Activated B cell treated with CpG ODN at 0.5 μM for 24 hours (primary cell): Measurements from ENCODE around the gene ROM1. TPM values are rescaled to one million over a fixed set of nuclear protein-coding genes. Genes with fewer than 3 reads are reported as not detected.

Source experiments
- ATAC-seq: fragments of 200-7000 bp; cut with Tn5 transposase; one replicate; pipeline ENCODE4 v1.10.0; 2021; ENCODE audit warnings: low read depth, mild to moderate bottlenecking, moderate library complexity
- CTCF ChIA-PET: fragments of 350-600 bp; sonication (Branson Sonifier 250); formaldehyde crosslinking; loops from one replicate; lab custom pipeline; 2021; ENCODE audit warnings: antibody characterized with exemption; lab: Charles Lee
- POLR2A ChIA-PET: fragments of 350-600 bp; sonication (Branson Sonifier 250); formaldehyde crosslinking; loops from one replicate; lab custom pipeline; 2021; ENCODE audit warnings: antibody characterized with exemption; lab: Charles Lee
- DNase-seq: peaks from one replicate; pipeline ENCODE4 v3.0.0; 2022
- H3K27ac Mint-ChIP-seq: one replicate; pipeline ENCODE4 v1.8.0; 2020; ENCODE audit warnings: mixed read lengths
- H3K27me3 Mint-ChIP-seq: one replicate; pipeline ENCODE4 v1.8.0; 2021; ENCODE audit warnings: mixed read lengths
- H3K36me3 Mint-ChIP-seq: one replicate; pipeline ENCODE4 v1.8.0; 2021; ENCODE audit warnings: low read depth, mixed read lengths
- H3K4me1 Mint-ChIP-seq: one replicate; pipeline ENCODE4 v1.8.0; 2021; ENCODE audit warnings: mixed read lengths
- H3K4me3 Mint-ChIP-seq: one replicate; pipeline ENCODE4 v1.8.0; 2020; ENCODE audit warnings: mild to moderate bottlenecking, mixed read lengths
- H3K9me3 Mint-ChIP-seq: one replicate; pipeline ENCODE4 v1.8.0; 2020; ENCODE audit warnings: mixed read lengths
- CTCF ChIP-seq: fragments of 200-600 bp; IDR thresholded peaks from one replicate; pipeline ENCODE4 v1.8.0; 2022; ENCODE audit warnings: antibody characterized with exemption, mild to moderate bottlenecking
- intact Hi-C: fragments of 100-400 bp; cut with micrococcal nuclease; formaldehyde crosslinking; loops from one replicate; pipeline ENCODE4 v1.15.1; 2024
- total RNA-seq: library from RNA; stranded (reverse); gene quantifications from 2 replicates; pipeline ENCODE4 v1.2.3, GENCODE V29; 2022

The ROM1 gene
- total RNA-seq, 1 donor from 2014 or later = 0.89 TPM

GRCh38 chr11:62664405-62665074 is 51.5 kb downstream of the ROM1 start:
- ChIA-PET POLR2A (interaction anchor here (0.6 to 12.8 kb wide), 55 partner anchors 11 to 1653 kb away, joined by 3 to 400 read pairs (median 7); partner anchors contain the start of genes B3GAT3, BSCL2, COX8A and EEF1G), CTCF (interaction anchor here (0.8 to 2.1 kb wide), 11 partner anchors 10 to 240 kb away, joined by 3 to 12 read pairs (median 4); partner anchors contain the start of genes INTS5, SLC3A2 and TUT1)
- DNase-seq (no peak), ATAC-seq (peak; percentile 43)
- peaks cover 48% of the 10 kb centered on the region for H3K36me3 Mint-ChIP-seq
- peak overlapping the region; percentile 88 for H3K27ac Mint-ChIP-seq
- intact Hi-C loops = loop anchor here (1.0 to 2.0 kb wide), 9 partner anchors 11 to 217 kb away; partner anchors contain the start of genes EML3, GANAB, INTS5 and TMEM179B
- TF ChIP-seq CTCF = no peak
- H3K4me1 Mint-ChIP-seq = peaks cover 40% of the 10 kb centered on the region
- H3K9me3 Mint-ChIP-seq = no peaks in the 10 kb centered on the region
- peak overlapping the region; percentile 97 for H3K4me3 Mint-ChIP-seq
- H3K27me3 Mint-ChIP-seq = no peaks in the 10 kb centered on the region

Other genes with a start within 250 kb of the ROM1 start
- gene SCGB1A1, start 194.2 kb upstream of the ROM1 start, total RNA-seq = not detected in 2 replicates
- 246 and 248 TPM in 2 replicates for gene AHNAK, start 66.5 kb upstream of the ROM1 start, total RNA-seq
- gene EEF1G, start 39.4 kb upstream of the ROM1 start, total RNA-seq = 2,373 and 2,524 TPM in 2 replicates
- 27.8 and 30.9 TPM in 2 replicates for gene TUT1, start 21.7 kb upstream of the ROM1 start, total RNA-seq
- gene MTA2, start 11.4 kb upstream of the ROM1 start, total RNA-seq = 170 and 175 TPM in 2 replicates
- gene EML3, start 482 bp upstream of the ROM1 start, total RNA-seq = 115 and 128 TPM in 2 replicates
- gene B3GAT3, start 8.7 kb downstream of the ROM1 start, total RNA-seq = 48.8 and 56.6 TPM in 2 replicates
- gene GANAB, start 33.4 kb downstream of the ROM1 start, total RNA-seq = 187 and 189 TPM in 2 replicates
- 24.9 and 27.6 TPM in 2 replicates for gene INTS5, start 40.0 kb downstream of the ROM1 start, total RNA-seq
- 107 and 120 TPM in 2 replicates for gene C11orf98, start 52.0 kb downstream of the ROM1 start, total RNA-seq
- 50.5 and 52.1 TPM in 2 replicates for gene CSKMT, start 52.1 kb downstream of the ROM1 start, total RNA-seq
- gene UQCC3, start 58.4 kb downstream of the ROM1 start, total RNA-seq = 8.3 and 9.4 TPM in 2 replicates
- gene LBHD1, start 59.0 kb downstream of the ROM1 start, total RNA-seq = 19.1 and 24.9 TPM in 2 replicates
- gene UBXN1, start 65.8 kb downstream of the ROM1 start, total RNA-seq = 204 and 205 TPM in 2 replicates
- 0.13 and 0.17 TPM in 2 replicates for gene LRRN4CL, start 76.3 kb downstream of the ROM1 start, total RNA-seq
- gene BSCL2, start 94.2 kb downstream of the ROM1 start, total RNA-seq = 18.6 and 27.8 TPM in 2 replicates
- gene GNG3, start 94.4 kb downstream of the ROM1 start, total RNA-seq = 1.8 and 2.7 TPM in 2 replicates
- gene HNRNPUL2, start 114.2 kb downstream of the ROM1 start, total RNA-seq = 58.2 and 63.9 TPM in 2 replicates
- gene TTC9C, start 115.2 kb downstream of the ROM1 start, total RNA-seq = 35.5 and 44.0 TPM in 2 replicates
- 17.6 and 19.9 TPM in 2 replicates for gene ZBTB3, start 140.9 kb downstream of the ROM1 start, total RNA-seq
- 109 and 116 TPM in 2 replicates for gene POLR2G, start 148.3 kb downstream of the ROM1 start, total RNA-seq
- gene TAF6L, start 158.1 kb downstream of the ROM1 start, total RNA-seq = 32.9 and 38.6 TPM in 2 replicates
- 34.9 and 47.7 TPM in 2 replicates for gene TMEM179B, start 174.1 kb downstream of the ROM1 start, total RNA-seq
- gene TMEM223, start 178.7 kb downstream of the ROM1 start, total RNA-seq = 13.0 and 15.0 TPM in 2 replicates
- gene NXF1, start 192.2 kb downstream of the ROM1 start, total RNA-seq = 89.1 and 91.6 TPM in 2 replicates
- gene STX5, start 218.8 kb downstream of the ROM1 start, total RNA-seq = 58.4 and 71.5 TPM in 2 replicates
- 0.55 TPM in 1 of 2 replicates, not detected in the other for gene TEX54, start 219.6 kb downstream of the ROM1 start, total RNA-seq
- 95.9 and 124 TPM in 2 replicates for gene WDR74, start 226.3 kb downstream of the ROM1 start, total RNA-seq